ENCODE data around the gene TRAPPC12.

Gene TRAPPC12

DNA sequence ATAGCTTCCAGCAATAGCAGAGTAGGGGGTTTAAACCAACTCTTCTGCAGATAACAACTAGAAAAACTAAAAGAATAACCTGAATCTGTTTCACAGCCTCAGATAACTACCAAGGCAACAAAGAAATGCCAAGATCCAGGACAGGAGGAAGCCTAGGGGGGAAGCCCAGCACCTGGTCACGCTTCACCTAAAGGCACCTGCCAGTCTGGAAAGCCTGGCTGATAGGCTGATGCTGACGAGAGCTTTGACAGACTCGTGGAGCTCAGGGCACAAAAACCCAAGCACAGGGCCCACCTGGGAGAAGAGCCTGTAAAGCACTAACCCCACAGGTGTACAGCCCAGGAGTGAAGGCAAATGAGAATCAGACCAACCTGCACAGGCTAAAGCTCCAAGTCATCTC lies 24.5 kb upstream of the TRAPPC12 start:
- TF ChIP-seq GLIS3 (CRISPR knock-in tag; IDR thresholded peaks at IDR 0.05) (no peak), TOX (CRISPR knock-in tag; IDR thresholded peaks at IDR 0.05; ENCODE audit: borderline replicate concordance) (no peak), PPARA (CRISPR knock-in tag; IDR thresholded peaks at IDR 0.05; ENCODE audit: borderline replicate concordance) (no peak), ESRRG (CRISPR knock-in tag; IDR thresholded peaks at IDR 0.05) (no peak), ZFP3 (CRISPR knock-in tag; IDR thresholded peaks at IDR 0.05) (no peak), ZC3H10 (CRISPR knock-in tag; IDR thresholded peaks at IDR 0.05) (no peak), SNAI2 (CRISPR knock-in tag; IDR thresholded peaks at IDR 0.05) (no peak), BACH2 (CRISPR knock-in tag; IDR thresholded peaks at IDR 0.05; ENCODE audit: borderline replicate concordance) (no peak), CSDC2 (CRISPR knock-in tag; IDR thresholded peaks at IDR 0.05) (no peak), ZNF565 (CRISPR knock-in tag; conservative IDR thresholded peaks at IDR 0.05; ENCODE audit: low read depth) (no peak)
- TF ChIP-seq, protein P1, sequence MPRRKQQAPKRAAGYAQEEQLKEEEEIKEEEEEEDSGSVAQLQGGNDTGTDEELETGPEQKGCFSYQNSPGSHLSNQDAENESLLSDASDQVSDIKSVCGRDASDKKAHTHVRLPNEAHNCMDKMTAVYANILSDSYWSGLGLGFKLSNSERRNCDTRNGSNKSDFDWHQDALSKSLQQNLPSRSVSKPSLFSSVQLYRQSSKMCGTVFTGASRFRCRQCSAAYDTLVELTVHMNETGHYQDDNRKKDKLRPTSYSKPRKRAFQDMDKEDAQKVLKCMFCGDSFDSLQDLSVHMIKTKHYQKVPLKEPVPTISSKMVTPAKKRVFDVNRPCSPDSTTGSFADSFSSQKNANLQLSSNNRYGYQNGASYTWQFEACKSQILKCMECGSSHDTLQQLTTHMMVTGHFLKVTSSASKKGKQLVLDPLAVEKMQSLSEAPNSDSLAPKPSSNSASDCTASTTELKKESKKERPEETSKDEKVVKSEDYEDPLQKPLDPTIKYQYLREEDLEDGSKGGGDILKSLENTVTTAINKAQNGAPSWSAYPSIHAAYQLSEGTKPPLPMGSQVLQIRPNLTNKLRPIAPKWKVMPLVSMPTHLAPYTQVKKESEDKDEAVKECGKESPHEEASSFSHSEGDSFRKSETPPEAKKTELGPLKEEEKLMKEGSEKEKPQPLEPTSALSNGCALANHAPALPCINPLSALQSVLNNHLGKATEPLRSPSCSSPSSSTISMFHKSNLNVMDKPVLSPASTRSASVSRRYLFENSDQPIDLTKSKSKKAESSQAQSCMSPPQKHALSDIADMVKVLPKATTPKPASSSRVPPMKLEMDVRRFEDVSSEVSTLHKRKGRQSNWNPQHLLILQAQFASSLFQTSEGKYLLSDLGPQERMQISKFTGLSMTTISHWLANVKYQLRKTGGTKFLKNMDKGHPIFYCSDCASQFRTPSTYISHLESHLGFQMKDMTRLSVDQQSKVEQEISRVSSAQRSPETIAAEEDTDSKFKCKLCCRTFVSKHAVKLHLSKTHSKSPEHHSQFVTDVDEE (CRISPR knock-in tag; IDR thresholded peaks at IDR 0.05), result no peak
- TF ChIP-seq, protein P2, sequence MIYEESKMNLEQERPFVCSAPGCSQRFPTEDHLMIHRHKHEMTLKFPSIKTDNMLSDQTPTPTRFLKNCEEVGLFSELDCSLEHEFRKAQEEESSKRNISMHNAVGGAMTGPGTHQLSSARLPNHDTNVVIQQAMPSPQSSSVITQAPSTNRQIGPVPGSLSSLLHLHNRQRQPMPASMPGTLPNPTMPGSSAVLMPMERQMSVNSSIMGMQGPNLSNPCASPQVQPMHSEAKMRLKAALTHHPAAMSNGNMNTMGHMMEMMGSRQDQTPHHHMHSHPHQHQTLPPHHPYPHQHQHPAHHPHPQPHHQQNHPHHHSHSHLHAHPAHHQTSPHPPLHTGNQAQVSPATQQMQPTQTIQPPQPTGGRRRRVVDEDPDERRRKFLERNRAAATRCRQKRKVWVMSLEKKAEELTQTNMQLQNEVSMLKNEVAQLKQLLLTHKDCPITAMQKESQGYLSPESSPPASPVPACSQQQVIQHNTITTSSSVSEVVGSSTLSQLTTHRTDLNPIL (CRISPR knock-in tag; IDR thresholded peaks at IDR 0.05; ENCODE audit: low read depth), result no peak
- TF ChIP-seq, protein P3, sequence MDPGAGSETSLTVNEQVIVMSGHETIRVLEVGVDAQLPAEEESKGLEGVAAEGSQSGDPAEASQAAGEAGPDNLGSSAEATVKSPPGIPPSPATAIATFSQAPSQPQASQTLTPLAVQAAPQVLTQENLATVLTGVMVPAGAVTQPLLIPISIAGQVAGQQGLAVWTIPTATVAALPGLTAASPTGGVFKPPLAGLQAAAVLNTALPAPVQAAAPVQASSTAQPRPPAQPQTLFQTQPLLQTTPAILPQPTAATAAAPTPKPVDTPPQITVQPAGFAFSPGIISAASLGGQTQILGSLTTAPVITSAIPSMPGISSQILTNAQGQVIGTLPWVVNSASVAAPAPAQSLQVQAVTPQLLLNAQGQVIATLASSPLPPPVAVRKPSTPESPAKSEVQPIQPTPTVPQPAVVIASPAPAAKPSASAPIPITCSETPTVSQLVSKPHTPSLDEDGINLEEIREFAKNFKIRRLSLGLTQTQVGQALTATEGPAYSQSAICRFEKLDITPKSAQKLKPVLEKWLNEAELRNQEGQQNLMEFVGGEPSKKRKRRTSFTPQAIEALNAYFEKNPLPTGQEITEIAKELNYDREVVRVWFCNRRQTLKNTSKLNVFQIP (CRISPR knock-in tag; IDR thresholded peaks at IDR 0.05; ENCODE audit: borderline replicate concordance, low read depth), result no peak
- no peak for ATAC-seq

DNA sequence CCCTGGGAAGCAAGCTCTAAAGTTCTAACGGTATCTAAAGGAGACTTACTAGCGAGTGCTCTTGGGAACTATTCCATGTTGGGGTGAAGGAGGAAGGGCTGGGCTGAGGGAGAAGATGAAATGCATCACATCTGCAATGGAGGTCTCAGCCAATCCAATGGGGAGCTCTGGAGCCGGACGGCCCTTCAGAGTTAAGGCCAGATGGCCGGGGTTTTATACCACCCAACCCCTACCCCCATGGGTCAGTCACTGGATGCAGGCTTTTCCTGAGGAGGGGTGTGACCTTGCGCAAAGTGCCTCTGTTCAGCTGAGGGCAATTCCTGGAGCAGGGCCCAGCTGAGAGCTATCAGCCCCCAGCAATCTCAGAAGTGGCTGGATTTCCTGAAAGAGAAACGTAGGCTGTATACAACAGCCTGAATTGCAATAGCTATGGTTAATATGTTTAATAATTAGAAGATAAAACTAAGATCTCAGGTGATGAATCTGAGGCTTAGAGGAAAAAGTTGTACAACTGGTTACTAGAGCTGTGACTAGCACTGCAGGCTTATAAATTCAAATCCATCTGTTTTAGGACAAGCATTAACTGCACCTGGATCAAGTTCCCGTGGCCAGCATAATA lies 23.4 kb upstream of the TRAPPC12 start:
- ATAC-seq, result no peak
- TF ChIP-seq ZFP3 (CRISPR knock-in tag; IDR thresholded peaks at IDR 0.05) (no peak), CSDC2 (CRISPR knock-in tag; IDR thresholded peaks at IDR 0.05) (no peak), SNAI2 (CRISPR knock-in tag; IDR thresholded peaks at IDR 0.05) (no peak)
- TF ChIP-seq, protein P1 (CRISPR knock-in tag; IDR thresholded peaks at IDR 0.05), result no peak

DNA sequence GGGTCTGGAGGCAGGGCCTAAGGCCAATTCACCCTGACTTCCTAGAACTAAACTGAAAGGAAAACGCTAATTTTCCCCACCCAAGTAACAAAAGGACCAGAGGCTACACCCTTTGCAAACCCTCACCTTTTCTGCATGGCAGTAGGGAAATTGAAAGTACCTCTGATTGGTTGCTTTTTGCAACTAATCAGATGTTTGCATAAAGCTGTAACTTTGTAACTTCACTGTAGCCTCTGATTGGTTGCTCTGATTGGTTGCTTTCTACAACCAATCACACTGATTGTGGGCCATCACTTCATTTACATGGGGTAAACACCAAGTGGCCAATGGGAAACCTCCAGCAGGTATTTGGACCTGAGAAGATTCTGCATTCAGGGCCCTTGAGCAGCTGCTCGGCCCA lies 22.7 kb upstream of the TRAPPC12 start:
- no peak for ATAC-seq
- no peak for TF ChIP-seq ZNF565 (CRISPR knock-in tag; conservative IDR thresholded peaks at IDR 0.05; ENCODE audit: low read depth)
- TF ChIP-seq PPARA (CRISPR knock-in tag; IDR thresholded peaks at IDR 0.05; ENCODE audit: borderline replicate concordance), result no peak
- no peak for TF ChIP-seq TOX (CRISPR knock-in tag; IDR thresholded peaks at IDR 0.05; ENCODE audit: borderline replicate concordance)
- no peak for TF ChIP-seq ISL1 (CRISPR knock-in tag; IDR thresholded peaks at IDR 0.05)
- TF ChIP-seq ZNF8 (CRISPR knock-in tag; IDR thresholded peaks at IDR 0.05), result no peak
- TF ChIP-seq ARNTL (CRISPR knock-in tag; IDR thresholded peaks at IDR 0.05; ENCODE audit: borderline replicate concordance, low read depth), result no peak
- TF ChIP-seq, protein P3 (CRISPR knock-in tag; IDR thresholded peaks at IDR 0.05; ENCODE audit: borderline replicate concordance, low read depth), result no peak
- no peak for TF ChIP-seq RARB (CRISPR knock-in tag; IDR thresholded peaks at IDR 0.05)
- TF ChIP-seq, protein P4, sequence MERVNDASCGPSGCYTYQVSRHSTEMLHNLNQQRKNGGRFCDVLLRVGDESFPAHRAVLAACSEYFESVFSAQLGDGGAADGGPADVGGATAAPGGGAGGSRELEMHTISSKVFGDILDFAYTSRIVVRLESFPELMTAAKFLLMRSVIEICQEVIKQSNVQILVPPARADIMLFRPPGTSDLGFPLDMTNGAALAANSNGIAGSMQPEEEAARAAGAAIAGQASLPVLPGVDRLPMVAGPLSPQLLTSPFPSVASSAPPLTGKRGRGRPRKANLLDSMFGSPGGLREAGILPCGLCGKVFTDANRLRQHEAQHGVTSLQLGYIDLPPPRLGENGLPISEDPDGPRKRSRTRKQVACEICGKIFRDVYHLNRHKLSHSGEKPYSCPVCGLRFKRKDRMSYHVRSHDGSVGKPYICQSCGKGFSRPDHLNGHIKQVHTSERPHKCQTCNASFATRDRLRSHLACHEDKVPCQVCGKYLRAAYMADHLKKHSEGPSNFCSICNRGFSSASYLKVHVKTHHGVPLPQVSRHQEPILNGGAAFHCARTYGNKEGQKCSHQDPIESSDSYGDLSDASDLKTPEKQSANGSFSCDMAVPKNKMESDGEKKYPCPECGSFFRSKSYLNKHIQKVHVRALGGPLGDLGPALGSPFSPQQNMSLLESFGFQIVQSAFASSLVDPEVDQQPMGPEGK (CRISPR knock-in tag; IDR thresholded peaks at IDR 0.05; ENCODE audit: borderline replicate concordance), result no peak
- no peak for TF ChIP-seq GLIS3 (CRISPR knock-in tag; IDR thresholded peaks at IDR 0.05)
- no peak for TF ChIP-seq CSDC2 (CRISPR knock-in tag; IDR thresholded peaks at IDR 0.05)
- TF ChIP-seq ZFP3 (CRISPR knock-in tag; IDR thresholded peaks at IDR 0.05), result no peak
- TF ChIP-seq ESRRG (CRISPR knock-in tag; IDR thresholded peaks at IDR 0.05), result no peak
- no peak for TF ChIP-seq ZNF70 (CRISPR knock-in tag; IDR thresholded peaks at IDR 0.05)
- TF ChIP-seq TCF4 (CRISPR knock-in tag; IDR thresholded peaks at IDR 0.05; ENCODE audit: borderline replicate concordance), result no peak
- TF ChIP-seq ZFP30 (CRISPR knock-in tag; IDR thresholded peaks at IDR 0.05), result no peak
- TF ChIP-seq, protein P1 (CRISPR knock-in tag; IDR thresholded peaks at IDR 0.05), result no peak

All from SK-N-SH treated with all-trans-retinoic acid at 6 μM for 48 hours (cell line).